Measurements from ENCODE around the gene CAPN13. TPM values are rescaled to one million over a fixed set of nuclear protein-coding genes. Genes with fewer than 3 reads are reported as not detected.

Gene CAPN13
- total and polyA plus RNA-seq, 2 of the 4 experiments (the other 2 are of a cell fraction) = not detected

DNA sequence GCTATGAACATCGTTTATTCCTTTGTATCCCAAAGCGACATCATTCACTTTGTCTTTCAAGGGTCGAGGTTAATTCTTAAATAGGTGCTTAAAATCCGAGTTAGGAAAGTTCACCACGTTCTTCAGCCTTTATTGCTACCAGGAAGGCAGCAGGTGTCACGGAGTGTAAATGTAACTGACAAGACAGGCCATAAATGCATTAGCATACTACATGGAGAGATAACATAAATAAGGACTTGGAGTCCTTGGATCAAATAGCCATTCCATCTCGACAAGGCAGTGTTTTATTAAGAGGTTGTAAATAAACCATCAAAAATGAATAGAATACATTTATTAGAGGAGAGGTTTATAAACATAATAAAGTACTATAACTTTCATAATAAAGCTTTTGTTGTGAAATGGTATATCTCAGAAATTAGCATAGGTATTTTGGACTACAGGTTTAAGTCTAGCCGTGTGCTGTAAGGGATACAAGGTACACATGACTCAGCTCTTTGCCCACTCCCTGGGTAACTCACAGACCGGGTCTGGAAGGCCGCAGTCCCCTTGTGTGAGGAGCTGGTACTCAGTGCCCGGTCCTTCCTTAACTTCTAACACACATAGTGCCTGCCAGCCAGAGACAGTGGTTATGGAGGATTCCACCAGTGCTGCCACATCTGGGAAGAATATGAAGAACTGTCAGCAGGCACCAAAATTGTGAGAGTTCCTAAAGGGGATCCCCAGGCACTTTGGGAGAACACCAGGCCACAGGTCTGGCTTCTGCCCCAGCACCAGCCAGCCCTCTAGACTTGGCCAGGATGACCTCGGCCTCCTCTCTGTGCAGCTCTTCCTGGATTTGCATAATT lies 29.4 kb downstream of the CAPN13 start:
- Histone ChIP-seq H3K4me3 (ENCODE audit: insufficient read depth, low read depth, low read length) (no peak overlapping the region), H3K56ac (ENCODE audit: extremely low read depth, insufficient read depth, low read length) (no peak overlapping the region), H3K4me1 (ENCODE audit: control insufficient read depth, insufficient read depth, low read length) (no peaks in the 10 kb centered on the region), H3K27me3 (ENCODE audit: control insufficient read depth, insufficient read depth, low read length) (peaks cover 2% of the 10 kb centered on the region; the same call in 1 of the 2 replicates), H4K20me1 (ENCODE audit: insufficient read depth, low read length) (no peaks in the 10 kb centered on the region), H2BK120ac (ENCODE audit: low read depth, low read length) (no peak overlapping the region), H3K9ac (ENCODE audit: low read depth, low read length) (no peak overlapping the region), H3K18ac (ENCODE audit: low read depth, low read length) (no peak overlapping the region), H3K4me2 (ENCODE audit: low read depth, low read length) (no peak overlapping the region), H3K4ac (ENCODE audit: low read depth, low read length) (no peak overlapping the region), H4K5ac (ENCODE audit: low read depth, low read length) (no peak overlapping the region), H3K9me3 (ENCODE audit: control insufficient read depth, insufficient read depth, low read length) (no peaks in the 10 kb centered on the region), H3K36me3 (ENCODE audit: control insufficient read depth, insufficient read depth, low read length) (no peaks in the 10 kb centered on the region), H2AK5ac (ENCODE audit: low read depth, low read length) (no peak overlapping the region), H3K14ac (replicated peaks; ENCODE audit: low read depth, low read length) (no peak overlapping the region), H4K91ac (ENCODE audit: insufficient read depth, low read depth, low read length) (no peak overlapping the region), H2BK20ac (ENCODE audit: low read depth, low read length) (no peak overlapping the region), H3K27ac (ENCODE audit: insufficient read depth, low read length) (no peak overlapping the region), H2AFZ (replicated peaks; ENCODE audit: low read length, poor library complexity) (no peak overlapping the region), H4K8ac (ENCODE audit: low read depth in 2 of 2, low read length in 2 of 2) (no peak overlapping the region), H2AK9ac (replicated peaks; ENCODE audit: low read depth, low read length, poor library complexity) (no peak overlapping the region), H3K9me1 (ENCODE audit: insufficient read depth, low read length) (no peaks in the 10 kb centered on the region), H2BK5ac (ENCODE audit: low read depth, low read length, poor library complexity, severe bottlenecking) (no peak overlapping the region), H3K23ac (ENCODE audit: low read depth, low read length) (no peak overlapping the region), H2BK15ac (ENCODE audit: low read depth, low read length) (no peak overlapping the region), H3K79me1 (ENCODE audit: low read depth in 1 of 2, low read length in 2 of 2) (no peaks in the 10 kb centered on the region)
- TF ChIP-seq NFE2L2 (IDR thresholded peaks at IDR 0.05; ENCODE audit: low read depth, low read length) (no peak), RCOR1 (IDR thresholded peaks at IDR 0.05; ENCODE audit: insufficient replicate concordance, low read length) (no peak), CHD1 (IDR thresholded peaks at IDR 0.05; ENCODE audit: low read depth, low read length) (no peak), MAZ (IDR thresholded peaks at IDR 0.05; ENCODE audit: borderline replicate concordance, low read depth, low read length) (no peak), SMC3 (IDR thresholded peaks at IDR 0.05; ENCODE audit: low read depth, low read length) (no peak)
- TF ChIP-seq, protein P1, sequence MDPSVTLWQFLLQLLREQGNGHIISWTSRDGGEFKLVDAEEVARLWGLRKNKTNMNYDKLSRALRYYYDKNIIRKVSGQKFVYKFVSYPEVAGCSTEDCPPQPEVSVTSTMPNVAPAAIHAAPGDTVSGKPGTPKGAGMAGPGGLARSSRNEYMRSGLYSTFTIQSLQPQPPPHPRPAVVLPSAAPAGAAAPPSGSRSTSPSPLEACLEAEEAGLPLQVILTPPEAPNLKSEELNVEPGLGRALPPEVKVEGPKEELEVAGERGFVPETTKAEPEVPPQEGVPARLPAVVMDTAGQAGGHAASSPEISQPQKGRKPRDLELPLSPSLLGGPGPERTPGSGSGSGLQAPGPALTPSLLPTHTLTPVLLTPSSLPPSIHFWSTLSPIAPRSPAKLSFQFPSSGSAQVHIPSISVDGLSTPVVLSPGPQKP (IDR thresholded peaks at IDR 0.05; ENCODE audit: borderline replicate concordance, low read depth, low read length) = no peak
- TF ChIP-seq, protein P2, sequence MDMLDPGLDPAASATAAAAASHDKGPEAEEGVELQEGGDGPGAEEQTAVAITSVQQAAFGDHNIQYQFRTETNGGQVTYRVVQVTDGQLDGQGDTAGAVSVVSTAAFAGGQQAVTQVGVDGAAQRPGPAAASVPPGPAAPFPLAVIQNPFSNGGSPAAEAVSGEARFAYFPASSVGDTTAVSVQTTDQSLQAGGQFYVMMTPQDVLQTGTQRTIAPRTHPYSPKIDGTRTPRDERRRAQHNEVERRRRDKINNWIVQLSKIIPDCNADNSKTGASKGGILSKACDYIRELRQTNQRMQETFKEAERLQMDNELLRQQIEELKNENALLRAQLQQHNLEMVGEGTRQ (IDR thresholded peaks at IDR 0.05; ENCODE audit: low read depth, low read length) = no peak
- ATAC-seq (ENCODE audit: low read depth) = no peak
- no peak for DNase-seq
- in situ Hi-C loops (cut with MboI; ENCODE audit: low sequenced_read_pairs) = no loop called here
- BruUV-seq (replicated peaks) = no TSS peak
- intact Hi-C loops (cut with micrococcal nuclease) = no loop called here
- CTCF ChIA-PET = no interaction called here
- WGBS, 2 experiments (ENCODE audit: extremely low coverage in 2 of 2, insufficient read length in 1 of 2) = no CpG with 5 or more reads among the region's 12 CpGs
- POLR2A ChIA-PET (ENCODE audit: unreplicated experiment) = no interaction called here
- dilution Hi-C loops (cut with HindIII; ENCODE audit: low sequenced_read_pairs, unreplicated experiment) = no loop called here
